HEK293 (cell line): ENCODE measurements around the gene NDUFS4.

Experiments used
- HOXA7 ChIP-seq: sonication (generic); formaldehyde crosslinking; IDR thresholded peaks from 2 replicates; pipeline ENCODE4 v1.8.1; 2022; ENCODE audit warnings: missing genetic modification reagents, borderline replicate concordance
- ZBTB26 ChIP-seq: fragments of 450-650 bp; formaldehyde crosslinking; optimal IDR thresholded peaks from 2 replicates; pipeline ENCODE3; 2016; ENCODE audit warnings: missing biosample characterization, mild to moderate bottlenecking, missing genetic modification characterization
- ZBTB48 ChIP-seq: fragments of 450-650 bp; formaldehyde crosslinking; IDR thresholded peaks from 2 replicates; pipeline ENCODE4 v1.5.1; 2016; ENCODE audit warnings: missing biosample characterization, missing genetic modification characterization
- ZNF133 ChIP-seq: fragments of 450-650 bp; formaldehyde crosslinking; IDR thresholded peaks from 2 replicates; pipeline ENCODE4 v1.5.1; 2016; ENCODE audit warnings: missing biosample characterization, missing genetic modification characterization
- ZNF830 ChIP-seq: fragments of 450-650 bp; IDR thresholded peaks from 2 replicates; pipeline ENCODE4 v1.5.0; 2018; ENCODE audit warnings: missing biosample characterization, missing genetic modification characterization, low read depth, mild to moderate bottlenecking, moderate library complexity
- ZSCAN30 ChIP-seq: fragments of 450-650 bp; IDR thresholded peaks from 2 replicates; pipeline ENCODE4 v1.5.1; 2018; ENCODE audit warnings: missing biosample characterization, mild to moderate bottlenecking, missing genetic modification characterization, moderate library complexity
- TF ChIP-seq, protein P1 (sequence below): fragments of 450-650 bp; formaldehyde crosslinking; IDR thresholded peaks from 2 replicates; pipeline ENCODE4 v1.5.1; 2016; ENCODE audit warnings: missing biosample characterization, missing genetic modification characterization

DNA sequence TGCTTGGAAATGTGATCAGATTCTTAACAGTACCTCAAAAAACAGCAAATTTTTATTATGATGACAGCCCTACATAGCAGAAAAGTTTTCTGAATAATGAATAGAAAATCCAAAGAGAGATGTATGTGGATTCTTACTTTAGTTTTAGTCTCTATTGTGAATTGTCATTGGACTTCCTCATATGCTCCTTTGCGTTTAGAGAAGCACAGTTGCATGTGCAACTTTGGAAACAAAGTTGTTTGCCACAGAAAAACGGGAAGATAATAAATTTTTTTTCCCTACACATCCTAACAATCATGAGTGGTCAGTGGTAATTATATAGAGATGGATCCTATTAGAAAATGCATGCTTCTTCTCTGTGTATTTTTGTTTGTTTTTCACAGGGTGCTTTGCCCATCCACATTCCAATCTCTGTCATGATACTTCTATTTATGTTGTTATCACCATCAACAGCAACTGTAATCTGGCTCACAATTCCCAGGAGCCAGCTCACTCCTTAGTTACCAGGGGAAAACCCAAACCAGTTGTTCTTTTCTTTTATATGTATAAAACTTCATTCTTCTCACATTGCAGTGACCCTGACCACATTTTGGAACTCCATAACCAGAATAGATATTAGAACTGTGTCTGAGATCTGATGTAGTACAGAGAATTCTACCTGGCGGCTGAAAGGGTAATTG is 118.7 kb downstream of the NDUFS4 start:
- TF ChIP-seq ZNF133 (tag by site-specific recombination) (no peak), ZNF830 (tag by site-specific recombination) (no peak), HOXA7 (CRISPR knock-in tag) (no peak), ZBTB26 (tag by site-specific recombination) (no peak), ZBTB48 (tag by site-specific recombination) (no peak), ZSCAN30 (tag by site-specific recombination) (no peak)
- TF ChIP-seq, protein P1, sequence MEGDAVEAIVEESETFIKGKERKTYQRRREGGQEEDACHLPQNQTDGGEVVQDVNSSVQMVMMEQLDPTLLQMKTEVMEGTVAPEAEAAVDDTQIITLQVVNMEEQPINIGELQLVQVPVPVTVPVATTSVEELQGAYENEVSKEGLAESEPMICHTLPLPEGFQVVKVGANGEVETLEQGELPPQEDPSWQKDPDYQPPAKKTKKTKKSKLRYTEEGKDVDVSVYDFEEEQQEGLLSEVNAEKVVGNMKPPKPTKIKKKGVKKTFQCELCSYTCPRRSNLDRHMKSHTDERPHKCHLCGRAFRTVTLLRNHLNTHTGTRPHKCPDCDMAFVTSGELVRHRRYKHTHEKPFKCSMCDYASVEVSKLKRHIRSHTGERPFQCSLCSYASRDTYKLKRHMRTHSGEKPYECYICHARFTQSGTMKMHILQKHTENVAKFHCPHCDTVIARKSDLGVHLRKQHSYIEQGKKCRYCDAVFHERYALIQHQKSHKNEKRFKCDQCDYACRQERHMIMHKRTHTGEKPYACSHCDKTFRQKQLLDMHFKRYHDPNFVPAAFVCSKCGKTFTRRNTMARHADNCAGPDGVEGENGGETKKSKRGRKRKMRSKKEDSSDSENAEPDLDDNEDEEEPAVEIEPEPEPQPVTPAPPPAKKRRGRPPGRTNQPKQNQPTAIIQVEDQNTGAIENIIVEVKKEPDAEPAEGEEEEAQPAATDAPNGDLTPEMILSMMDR = no peak
